ENCODE results near the gene SPRR5.

Gene SPRR5

GRCh38 chr1:152946248-152946647 is 758 bp upstream of the SPRR5 start:
- no peak for DNase-seq
- ATAC-seq: no peak

GRCh38 chr1:152951711-152952110 is 4.7 kb downstream of the SPRR5 start:
- DNase-seq: no peak
- ATAC-seq: no peak

GRCh38 chr1:152953761-152954160 is 6.8 kb downstream of the SPRR5 start:
- ATAC-seq (no peak), DNase-seq (no peak)

DNA sequence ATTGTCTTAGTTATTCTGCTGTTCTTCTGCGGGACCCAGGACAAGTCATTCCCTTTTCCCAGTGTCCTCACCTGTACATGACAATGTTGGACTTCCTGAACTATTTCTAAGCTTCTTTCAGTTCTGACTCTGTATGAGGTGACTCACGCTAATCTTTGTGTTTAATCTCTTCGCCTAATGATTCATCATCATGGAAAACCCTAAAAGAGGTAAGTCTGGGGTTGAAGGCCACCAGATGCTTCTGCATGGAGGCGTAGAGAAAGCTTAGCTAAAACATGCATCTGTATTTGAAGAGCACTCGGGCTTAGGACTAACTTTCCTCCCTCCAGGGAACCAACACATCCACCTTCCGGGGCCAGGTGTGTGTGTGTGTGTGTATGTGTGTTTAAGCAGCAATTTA is 7.4 kb downstream of the SPRR5 start:
- no peak for ATAC-seq

GRCh38 chr1:152957561-152957960 is 10.6 kb downstream of the SPRR5 start:
- DNase-seq: no peak
- no peak for ATAC-seq

More for the DNA sequence above, 7.4 kb downstream of the SPRR5 start:
- no peak for DNase-seq

DNA sequence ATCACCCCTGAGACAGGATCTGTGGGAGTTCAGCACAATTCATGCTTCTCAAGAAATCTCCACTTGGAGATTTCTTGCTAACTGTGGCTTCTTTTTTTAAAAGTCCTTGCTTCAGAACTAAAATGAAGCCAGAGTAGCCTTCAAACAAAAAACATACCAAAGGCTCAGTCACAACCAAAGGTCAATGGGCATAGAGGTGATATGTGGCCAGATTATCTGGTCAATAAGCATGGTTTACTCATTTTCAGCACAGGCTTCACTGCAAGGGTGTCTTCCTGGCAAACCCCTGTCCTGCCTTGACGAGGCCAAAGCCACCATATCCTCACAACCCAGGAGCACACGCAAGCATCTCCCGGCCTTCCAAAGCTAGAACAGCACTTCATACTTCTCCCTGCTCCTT is 12.3 kb downstream of the SPRR5 start:
- DNase-seq (no peak), ATAC-seq (no peak)

DNA sequence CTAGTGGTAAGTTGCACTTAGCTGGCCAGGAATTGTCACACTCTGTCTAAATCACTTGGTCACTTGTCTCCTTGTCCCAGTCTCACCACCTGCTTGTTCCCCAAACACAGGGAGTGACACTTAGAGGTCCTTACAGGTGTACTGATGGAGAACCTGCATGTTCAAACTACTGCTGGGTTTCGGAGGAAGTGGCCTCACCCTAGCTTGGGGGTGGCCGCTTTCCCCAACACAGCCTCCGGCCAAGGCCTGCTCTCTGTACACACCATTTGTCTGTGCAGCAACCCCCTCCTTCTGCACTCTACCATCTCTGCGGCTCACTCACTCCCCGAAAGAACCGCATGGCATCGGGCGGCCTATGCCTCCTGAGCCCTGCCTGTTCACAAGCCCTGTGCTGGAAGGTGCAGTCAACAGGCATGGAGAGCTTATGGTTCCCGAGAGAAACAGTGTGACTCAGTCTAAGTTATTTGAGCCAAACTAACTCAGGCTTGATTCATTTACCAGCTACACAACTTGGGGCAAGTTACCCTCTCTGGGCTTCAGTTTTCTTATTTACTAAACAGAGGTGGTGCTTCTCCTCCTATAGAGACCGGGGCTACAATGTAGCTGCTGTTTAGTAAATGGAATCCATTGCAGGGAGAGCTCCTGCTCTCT is 12.9 kb downstream of the SPRR5 start:
- DNase-seq (no peak), ATAC-seq (no peak)

DNA sequence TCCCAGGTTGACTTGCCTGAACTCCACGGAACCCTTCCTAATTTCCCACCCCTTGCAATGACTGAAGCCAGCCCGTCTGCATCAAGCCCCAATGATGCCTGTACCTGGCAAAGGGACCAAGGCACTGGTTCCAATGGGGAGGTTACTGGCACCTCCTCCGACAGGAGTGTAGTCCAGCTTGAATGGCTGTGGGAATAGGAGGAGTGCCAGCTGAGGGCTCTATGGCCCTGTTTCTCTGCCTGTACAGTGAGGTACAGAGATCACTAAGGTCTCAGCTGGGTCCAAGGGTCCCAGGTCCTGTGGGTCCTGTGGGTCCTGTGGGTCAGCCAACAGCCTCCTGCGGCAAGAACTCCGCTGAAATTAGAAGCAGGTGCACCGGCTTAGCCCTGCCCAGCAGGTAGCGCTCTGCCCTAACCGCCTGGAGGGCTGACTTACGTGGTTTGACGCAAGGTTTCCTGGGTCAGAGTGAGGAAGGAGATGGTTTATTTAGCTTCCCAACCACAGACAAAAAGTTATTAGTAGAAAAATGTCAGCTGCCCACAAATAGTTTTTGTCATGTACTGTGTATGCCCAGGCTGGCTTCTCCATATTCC is 13.5 kb downstream of the SPRR5 start:
- DNase-seq (no peak), ATAC-seq (no peak)

DNA sequence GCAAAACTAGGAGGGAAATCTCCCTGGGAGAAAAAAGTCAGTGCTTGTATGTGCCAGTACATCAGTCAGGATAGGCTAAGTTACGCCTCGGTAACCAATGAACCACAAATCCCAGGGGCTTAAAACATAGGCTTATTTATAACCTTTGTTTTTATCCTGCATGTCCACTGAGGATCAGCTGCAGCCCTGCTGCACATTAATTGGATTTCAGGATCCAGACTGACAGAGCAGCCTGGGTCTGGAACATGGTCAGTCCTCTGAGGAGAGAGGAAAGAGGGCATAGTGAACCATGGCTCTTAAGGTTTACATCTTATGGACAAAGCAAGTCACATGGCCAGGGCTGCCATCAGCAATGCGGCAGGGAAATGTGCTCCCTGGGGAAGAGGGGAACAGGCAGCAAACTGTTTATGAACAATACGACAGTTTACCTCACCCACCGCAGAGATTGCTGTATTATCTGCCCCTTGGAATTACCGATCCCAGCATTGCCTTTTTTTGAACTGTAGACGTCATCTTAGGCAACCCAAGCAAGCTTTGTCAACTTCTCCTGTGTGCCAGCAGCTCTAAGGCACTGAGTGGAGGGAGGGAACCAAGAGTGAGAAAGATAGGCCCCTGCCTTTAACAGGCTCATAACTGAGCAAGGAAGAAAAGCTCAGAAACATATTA is 14.4 kb downstream of the SPRR5 start:
- ATAC-seq (no peak), DNase-seq (no peak)

DNA sequence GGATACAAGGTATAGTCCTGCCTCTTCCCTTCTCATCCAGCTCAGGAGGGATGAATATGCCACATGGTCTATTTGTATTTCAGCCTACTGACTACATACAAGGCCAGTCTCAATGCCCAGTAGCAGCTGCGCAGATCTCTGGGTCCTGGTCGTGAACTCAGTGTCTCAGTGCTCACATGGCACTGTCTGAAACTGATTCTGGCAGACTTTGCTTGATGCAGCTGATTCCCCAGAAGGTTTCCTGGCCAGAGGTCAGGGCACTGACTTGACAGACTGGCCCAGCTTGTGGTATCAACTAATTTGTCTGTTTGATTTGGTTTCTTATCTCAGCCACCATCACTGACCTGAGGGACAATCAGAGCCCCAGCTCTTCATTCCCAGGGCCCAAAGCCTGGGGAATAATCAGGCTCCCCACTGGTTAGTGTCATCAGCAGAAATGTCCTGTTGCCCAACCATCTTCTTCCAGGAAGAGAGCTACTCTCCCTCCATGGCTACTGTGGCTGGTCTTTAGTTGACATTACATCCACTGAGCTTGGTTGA is 15.9 kb downstream of the SPRR5 start:
- no peak for ATAC-seq
- no peak for DNase-seq

GRCh38 chr1:152964536-152964935 is 17.5 kb downstream of the SPRR5 start:
- ATAC-seq: no peak
- DNase-seq: no peak

DNA sequence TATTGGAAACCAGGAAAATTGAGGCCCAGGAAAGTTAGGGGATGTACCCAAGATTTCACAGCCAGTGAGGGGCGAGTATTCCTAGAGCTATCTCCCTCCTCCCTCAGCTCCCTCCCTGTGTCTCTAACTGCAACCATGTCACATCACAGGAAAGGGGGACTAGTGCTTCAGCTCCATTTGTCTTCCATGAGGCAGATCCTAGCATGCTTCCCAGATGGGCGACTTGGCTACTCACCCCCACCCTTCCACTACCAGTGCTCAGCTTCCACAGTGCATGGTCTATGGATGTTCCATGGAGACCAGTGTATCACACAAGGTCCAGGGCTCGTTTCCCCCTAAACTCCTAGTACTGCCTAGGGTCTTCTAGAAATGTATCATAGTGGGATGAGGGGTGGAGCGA is 18.8 kb downstream of the SPRR5 start:
- no peak for DNase-seq
- ATAC-seq: no peak

DNA sequence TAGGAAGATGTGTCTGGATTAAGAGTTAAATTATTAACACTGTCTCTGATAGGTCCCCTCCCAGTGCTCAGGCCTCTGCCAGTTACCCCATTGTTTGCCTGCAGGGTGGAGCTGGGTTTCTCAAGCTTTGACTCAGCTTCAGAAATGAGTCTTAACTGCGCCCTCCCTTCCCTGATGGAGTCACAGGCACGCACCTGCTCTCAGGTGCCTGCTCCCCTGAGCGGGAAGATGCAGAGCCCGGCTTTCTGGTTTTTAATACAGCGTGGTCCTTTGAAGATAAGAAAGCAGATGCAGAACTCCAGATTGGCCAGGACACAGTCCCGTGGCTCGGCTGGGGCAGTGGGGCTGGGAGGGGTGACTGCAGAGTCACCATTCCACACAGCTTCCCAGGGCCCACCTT is 20.2 kb downstream of the SPRR5 start:
- no peak for ATAC-seq

GRCh38 chr1:152968248-152968647 is 21.2 kb downstream of the SPRR5 start:
- no peak for DNase-seq
- no peak for ATAC-seq

More for the DNA sequence above, 20.2 kb downstream of the SPRR5 start:
- DNase-seq: no peak

- DNase-seq (no peak), ATAC-seq (no peak)
Observed at GRCh38 chr1:152969036-152969435, 22.0 kb downstream of the SPRR5 start.

DNA sequence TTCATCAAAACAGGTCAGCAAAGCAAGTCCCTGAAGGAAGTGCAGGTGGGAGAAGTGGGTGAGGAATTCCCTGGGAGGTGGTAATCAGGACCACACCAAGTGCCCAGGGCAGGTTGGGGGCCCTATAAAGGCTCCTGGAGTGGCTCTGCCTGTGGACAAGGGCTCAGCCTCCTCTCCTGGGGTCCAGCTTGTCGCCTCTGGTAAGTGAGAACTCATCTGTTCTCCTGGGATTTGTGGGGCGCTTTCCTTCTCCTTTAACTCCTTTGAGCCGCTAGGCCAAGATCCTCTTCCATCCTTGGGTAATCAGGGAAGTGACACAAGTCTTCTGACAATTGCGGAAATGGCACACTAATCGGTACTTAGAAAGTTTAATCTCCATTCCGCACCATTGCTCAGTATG is 23.5 kb downstream of the SPRR5 start, which contains the start of gene SPRR4:
TSS of gene SPRR4 (plus strand) at position 154 of the 400 bp plus-strand sequence. CDS start 1,243 bp downstream, outside the sequence.
- no peak for ATAC-seq
- no peak for DNase-seq

DNA sequence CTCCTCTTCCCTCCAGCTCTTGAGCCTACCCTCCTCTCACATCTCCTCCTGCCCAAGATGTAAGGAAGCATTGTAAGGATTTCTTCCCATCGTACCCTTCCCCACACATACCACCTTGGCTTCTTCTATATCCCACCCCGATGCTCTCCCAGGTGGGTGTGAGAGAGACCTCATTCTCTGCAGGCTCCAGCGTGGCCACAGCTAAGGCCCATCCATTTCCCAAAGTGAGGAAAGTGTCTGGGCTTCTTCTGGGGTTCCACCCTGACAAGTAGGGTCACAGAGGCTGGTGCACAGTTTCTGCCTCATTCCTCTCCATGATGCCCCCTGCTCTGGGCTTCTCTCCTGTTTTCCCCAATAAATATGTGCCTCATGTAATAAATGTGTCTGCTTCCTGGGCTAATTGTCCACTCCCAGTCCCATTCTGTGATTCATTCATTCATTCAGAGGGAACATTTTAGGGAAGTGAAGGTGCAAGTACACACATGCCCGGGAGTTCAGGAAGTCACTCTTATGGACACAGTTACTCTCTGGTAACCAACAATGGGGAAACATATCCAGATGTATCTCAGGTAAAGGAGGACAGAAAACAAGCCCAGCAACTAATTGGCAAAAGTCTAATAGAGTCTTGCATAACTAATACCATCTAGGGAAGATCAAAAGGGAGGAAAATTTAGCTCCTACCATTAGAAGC is 25.3 kb downstream of the SPRR5 start:
- ATAC-seq (no peak), DNase-seq (no peak)

DNA sequence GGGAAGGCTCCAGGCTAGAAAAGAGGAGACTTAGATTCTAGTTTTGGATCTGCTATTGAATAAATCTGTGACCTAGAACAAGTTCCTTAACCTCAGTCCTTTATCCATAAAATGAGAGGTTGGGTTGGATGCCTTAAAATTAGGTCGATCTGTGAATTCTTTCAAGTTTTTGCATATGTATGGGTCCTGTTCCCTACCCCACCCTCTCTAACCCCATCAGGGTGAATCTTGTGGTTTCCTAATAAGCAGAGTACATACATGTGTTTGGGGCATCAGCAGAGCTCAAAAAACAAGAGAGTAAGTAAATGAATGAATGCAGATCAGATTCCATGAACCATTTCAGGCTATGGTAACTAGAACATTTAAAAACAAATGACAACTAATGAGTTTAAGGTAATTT is 29.7 kb downstream of the SPRR5 start:
- DNase-seq (no peak), ATAC-seq (no peak)

DNA sequence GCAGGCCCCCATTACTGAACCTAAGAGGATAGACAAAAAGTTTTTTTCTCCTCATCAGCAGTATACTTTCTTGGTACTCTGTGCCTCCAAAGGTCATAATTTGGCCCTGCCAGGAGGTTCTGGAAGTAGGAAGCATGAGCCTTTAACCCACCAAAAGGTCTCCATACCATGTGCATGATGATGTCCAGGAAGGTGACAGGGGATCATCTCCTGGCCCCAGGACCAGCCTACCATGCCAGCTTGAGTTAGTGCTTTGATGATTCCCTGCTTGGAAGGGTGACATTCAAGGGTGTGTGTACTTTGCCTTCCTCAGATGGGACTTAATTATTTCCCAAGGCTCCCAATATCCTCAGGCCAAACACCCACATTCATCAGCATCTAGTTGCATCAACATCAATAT is 30.6 kb downstream of the SPRR5 start:
- no peak for ATAC-seq

DNA sequence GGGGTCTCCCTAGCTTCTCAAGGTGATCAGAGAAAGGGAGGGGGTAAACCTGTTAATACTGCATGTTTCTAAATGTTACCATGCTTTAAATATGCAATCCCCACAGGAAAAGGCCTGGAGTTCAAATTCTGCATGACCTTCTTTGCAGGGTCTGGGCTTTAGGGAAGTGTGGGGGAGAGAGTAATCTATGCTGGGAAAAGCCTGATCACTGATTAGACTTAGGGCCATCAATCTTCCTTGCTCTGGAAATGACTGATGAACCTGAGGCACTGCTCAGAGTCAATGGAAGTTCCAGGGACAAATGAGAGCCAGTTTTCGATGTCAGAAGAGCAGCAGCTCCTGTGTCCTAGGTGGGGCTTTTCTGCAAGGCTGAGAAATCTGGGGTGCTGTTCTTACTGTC is 33.7 kb downstream of the SPRR5 start:
- ATAC-seq (no peak), DNase-seq (no peak)

More for the DNA sequence above, 30.6 kb downstream of the SPRR5 start:
- DNase-seq: no peak

DNA sequence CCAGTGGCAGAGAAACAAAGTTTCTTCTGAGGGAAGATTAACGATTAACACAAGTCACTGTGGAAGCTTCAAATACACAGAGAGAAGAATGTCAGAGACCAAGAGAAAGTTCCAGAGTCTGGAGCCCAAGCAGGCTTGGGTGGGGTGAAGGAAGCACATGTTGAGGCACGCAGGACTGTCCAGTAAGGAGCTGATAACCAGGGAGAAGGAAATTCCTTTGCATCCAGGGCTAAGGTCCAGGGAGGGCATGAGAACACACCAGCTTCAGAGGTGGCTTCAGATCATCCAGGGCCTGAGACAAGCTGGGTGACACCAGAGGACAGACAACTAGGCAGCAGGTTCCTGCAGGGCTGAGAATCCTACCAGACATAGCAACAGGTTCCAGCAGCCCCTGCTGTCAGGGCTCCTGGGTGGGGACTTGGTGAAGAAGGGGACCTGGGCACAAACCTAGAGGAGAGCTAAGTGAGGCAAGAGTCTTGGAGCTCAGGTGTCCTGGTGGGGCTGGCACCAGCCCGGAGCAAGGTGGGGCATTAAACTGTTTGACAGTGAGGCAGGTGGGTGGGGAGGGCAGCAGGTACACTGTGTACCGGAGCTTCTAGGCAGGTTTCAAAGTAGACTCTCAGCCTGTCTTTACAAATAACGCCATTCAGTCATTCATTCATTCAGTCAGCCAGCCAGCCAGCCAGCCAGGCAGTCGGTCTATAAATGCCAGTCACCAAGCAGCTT is 34.3 kb downstream of the SPRR5 start:
- DNase-seq (no peak), ATAC-seq (no peak)

DNA sequence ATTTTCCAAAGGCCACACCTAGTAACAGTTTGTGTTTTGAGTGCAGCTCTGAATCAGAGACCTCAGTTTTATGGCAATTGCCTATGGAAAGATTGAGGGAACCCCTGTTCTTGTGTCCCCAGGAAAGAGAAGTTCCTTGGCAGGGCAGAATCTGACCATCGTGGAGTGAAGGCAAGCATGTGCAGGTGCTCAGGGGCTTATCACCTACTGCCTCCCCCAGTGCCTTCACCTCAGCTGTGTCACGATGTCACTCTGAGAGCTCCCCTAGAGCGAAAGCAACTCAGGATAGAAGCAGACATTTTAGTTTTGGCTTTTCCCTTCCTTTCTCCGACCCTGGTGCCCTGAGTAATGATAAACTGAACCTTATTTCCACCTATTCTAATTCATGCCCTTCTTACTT is 35.1 kb downstream of the SPRR5 start:
- ATAC-seq (no peak), DNase-seq (no peak)
